MM.1S (cell line): ENCODE measurements around the gene SCAND1.

Experiments
- DNase-seq: peaks from one replicate; pipeline ENCODE4 v3.0.0-alpha.2; 2015
- H2AFZ ChIP-seq: fragments of 300-600 bp; sonication (generic); 2 replicates; pipeline ENCODE4 v1.6.0; 2016; ENCODE audit warnings: antibody characterized with exemption, low read length
- H3F3A ChIP-seq: fragments of 300-600 bp; sonication (generic); 2 replicates; pipeline ENCODE4 v1.6.1; 2016; ENCODE audit warnings: mild to moderate bottlenecking, antibody characterized with exemption, low read length, moderate library complexity, mixed read lengths; ENCODE audit not compliant: insufficient read depth
- H3K27ac ChIP-seq: fragments of 300-600 bp; sonication (generic); 2 replicates; pipeline ENCODE4 v1.5.1; 2016; ENCODE audit warnings: mild to moderate bottlenecking, low read length
- H3K27me3 ChIP-seq: fragments of 300-600 bp; sonication (generic); replicated peaks from 2 replicates; pipeline ENCODE4 v1.6.0; 2016; ENCODE audit warnings: low read length; ENCODE audit not compliant: insufficient read depth
- H3K36me3 ChIP-seq: fragments of 300-600 bp; sonication (generic); replicated peaks from 2 replicates; pipeline ENCODE4 v1.6.1; 2016; ENCODE audit warnings: mild to moderate bottlenecking, low read length, mixed read lengths; ENCODE audit not compliant: insufficient read depth
- H3K4me1 ChIP-seq: fragments of 300-600 bp; sonication (generic); 2 replicates; pipeline ENCODE4 v1.6.1; 2016; ENCODE audit warnings: low read length, mixed read lengths
- H3K4me2 ChIP-seq: fragments of 300-600 bp; sonication (generic); 2 replicates; pipeline ENCODE4 v1.6.0; 2016; ENCODE audit warnings: low read depth, low read length
- H3K4me3 ChIP-seq: fragments of 300-600 bp; sonication (generic); 2 replicates; pipeline ENCODE4 v1.5.1; 2016; ENCODE audit warnings: low read length, mixed read lengths
- H3K79me2 ChIP-seq: fragments of 300-600 bp; sonication (generic); 2 replicates; pipeline ENCODE4 v1.6.1; 2016; ENCODE audit warnings: mixed run types, low read length, mixed read lengths
- H3K9ac ChIP-seq: fragments of 300-600 bp; sonication (generic); 2 replicates; pipeline ENCODE4 v1.6.1; 2016; ENCODE audit warnings: low read length, mixed read lengths
- H3K9me2 ChIP-seq: fragments of 300-600 bp; sonication (generic); replicated peaks from 2 replicates; pipeline ENCODE4 v1.6.1; 2016; ENCODE audit warnings: mild to moderate bottlenecking, low read length, mixed read lengths; ENCODE audit not compliant: insufficient read depth
- H3K9me3 ChIP-seq: fragments of 300-600 bp; sonication (generic); replicated peaks from 2 replicates; pipeline ENCODE4 v1.6.1; 2016; ENCODE audit warnings: mild to moderate bottlenecking, low read length, mixed read lengths; ENCODE audit not compliant: insufficient read depth
- H4K20me1 ChIP-seq: fragments of 300-600 bp; sonication (generic); 2 replicates; pipeline ENCODE4 v1.6.1; 2016; ENCODE audit warnings: mild to moderate bottlenecking, low read length, moderate library complexity, mixed read lengths; ENCODE audit not compliant: insufficient read depth
- CTCF ChIP-seq: fragments of 300-600 bp; sonication (generic); IDR thresholded peaks from 2 replicates; pipeline ENCODE4 v1.5.1; 2016; ENCODE audit warnings: antibody characterized with exemption, low read length, mixed read lengths
- EZH2 ChIP-seq: fragments of 300-600 bp; sonication (generic); optimal IDR thresholded peaks from 2 replicates; pipeline ENCODE3; 2017; ENCODE audit warnings: low read depth, mild to moderate bottlenecking, antibody characterized with exemption, low read length, mixed read lengths
- EZH2phosphoT487 ChIP-seq: fragments of 300-600 bp; sonication (generic); IDR thresholded peaks from 2 replicates; pipeline ENCODE4 v1.6.1; 2018; ENCODE audit warnings: antibody characterized with exemption, low read length

SCAND1 gene

GRCh38 chr20:35920523-35920922 lies 33.8 kb downstream of the SCAND1 start:
- Histone ChIP-seq H3K9me2 (no peaks in the 10 kb centered on the region), H3K4me1 (no peaks in the 10 kb centered on the region)
- TF ChIP-seq EZH2phosphoT487 (no peak), EZH2 (no peak), CTCF (no peak)

GRCh38 chr20:35918021-35918420 lies 36.3 kb downstream of the SCAND1 start:
- no peak overlapping the region for H3K4me2 ChIP-seq
- no peak overlapping the region for H3K27ac ChIP-seq
- H3K4me1 ChIP-seq, result no peaks in the 10 kb centered on the region
- H4K20me1 ChIP-seq, result no peaks in the 10 kb centered on the region
- no peak overlapping the region for H2AFZ ChIP-seq
- no peaks in the 10 kb centered on the region for H3F3A ChIP-seq
- no peak overlapping the region for H3K9ac ChIP-seq
- no peaks in the 10 kb centered on the region for H3K27me3 ChIP-seq
- DNase-seq, result no peak
- no peak overlapping the region for H3K4me3 ChIP-seq
- no peaks in the 10 kb centered on the region for H3K9me2 ChIP-seq
- TF ChIP-seq EZH2 (no peak), EZH2phosphoT487 (no peak), CTCF (no peak)
- H3K9me3 ChIP-seq, result no peaks in the 10 kb centered on the region
- no peaks in the 10 kb centered on the region for H3K79me2 ChIP-seq
- no peaks in the 10 kb centered on the region for H3K36me3 ChIP-seq

More at GRCh38 chr20:35920523-35920922, 33.8 kb downstream of the SCAND1 start:
- Histone ChIP-seq H3K27ac (no peak overlapping the region), H3F3A (no peaks in the 10 kb centered on the region), H3K4me3 (no peak overlapping the region), H3K9ac (no peak overlapping the region), H3K4me2 (no peak overlapping the region), H3K79me2 (no peaks in the 10 kb centered on the region), H3K27me3 (no peaks in the 10 kb centered on the region), H3K36me3 (no peaks in the 10 kb centered on the region), H3K9me3 (no peaks in the 10 kb centered on the region), H2AFZ (no peak overlapping the region), H4K20me1 (no peaks in the 10 kb centered on the region)
- no peak for DNase-seq

GRCh38 chr20:35917077-35917476 lies 37.2 kb downstream of the SCAND1 start:
- DNase-seq, result no peak
- Histone ChIP-seq H3K27ac (no peak overlapping the region), H3K9me2 (no peaks in the 10 kb centered on the region), H3K79me2 (no peaks in the 10 kb centered on the region), H3K27me3 (no peaks in the 10 kb centered on the region), H3K4me1 (no peaks in the 10 kb centered on the region), H3F3A (no peaks in the 10 kb centered on the region), H3K4me3 (no peak overlapping the region), H4K20me1 (no peaks in the 10 kb centered on the region), H3K36me3 (no peaks in the 10 kb centered on the region), H3K4me2 (no peak overlapping the region), H2AFZ (no peak overlapping the region), H3K9me3 (no peaks in the 10 kb centered on the region), H3K9ac (no peak overlapping the region)
- TF ChIP-seq EZH2 (no peak), CTCF (no peak), EZH2phosphoT487 (no peak)
